Measurements from ENCODE around the gene CHD1L.

- TF ChIP-seq CTCF (IDR thresholded peaks at IDR 0.05; ENCODE audit: low read depth, low read length, poor library complexity, severe bottlenecking): no peak
- TF ChIP-seq EZH2phosphoT487 (IDR thresholded peaks at IDR 0.05; ENCODE audit: borderline replicate concordance, low read length): no peak
Measured at GRCh38 chr1:147247656-147248238, 5.3 kb downstream of the CHD1L start.

Measured in DOHH2 (cell line).